ENCODE results near the gene LRCH1. TPM values are rescaled to one million over a fixed set of nuclear protein-coding genes. Genes with fewer than 3 reads are reported as not detected.
A peak's percentile ranks its signal among the peaks of the same experiment; 100 is the strongest.

LRCH1 gene
- polyA plus RNA-seq, 1 of the 3 experiments (the other 2 are of a cell fraction), result 5.5 TPM

DNA sequence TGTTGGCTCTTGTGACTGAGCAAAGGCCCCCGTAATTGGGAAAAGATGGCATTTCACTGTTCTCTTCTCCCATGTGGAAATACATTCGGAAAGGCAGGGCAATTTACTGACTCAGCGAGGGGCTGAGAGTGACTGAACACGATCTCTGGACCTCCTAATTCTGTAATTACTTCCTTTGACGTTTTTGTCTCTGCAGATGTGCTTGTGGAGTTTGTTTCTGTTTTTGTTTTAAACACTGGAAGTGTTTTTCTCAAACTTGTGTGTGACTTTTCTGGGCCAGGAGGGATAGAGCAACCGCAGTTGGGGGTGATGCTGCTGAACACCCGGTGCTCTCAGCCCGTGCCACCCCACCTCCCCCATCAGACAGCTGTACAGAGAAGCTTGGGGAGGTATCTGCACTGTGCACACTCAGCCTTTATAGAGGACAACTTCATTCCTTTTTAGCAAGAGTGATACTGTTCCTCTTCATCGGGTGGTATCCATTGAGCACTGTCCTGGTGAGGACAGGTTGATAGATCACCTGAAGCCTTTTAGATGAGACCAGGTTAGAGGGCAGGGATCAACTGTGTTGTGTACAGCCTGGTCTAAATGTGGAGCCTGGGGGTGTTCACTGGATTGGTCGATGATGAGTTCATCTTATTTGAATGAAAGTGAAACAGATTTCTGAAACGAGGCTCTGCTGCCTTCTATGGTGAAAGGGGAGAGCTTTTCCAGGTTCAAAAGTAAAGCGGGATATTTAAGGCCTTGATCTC lies 126.6 kb downstream of the LRCH1 start:
- POLR2A ChIA-PET, result no interaction called here

More for the DNA sequence above, 126.6 kb downstream of the LRCH1 start:
- peaks cover 0 to 4% of the 10 kb centered on the region in 2 experiments for H3K36me3 ChIP-seq (replicated peaks in 1 of 2; ENCODE audit: control insufficient read depth in 1 of 2, insufficient read depth in 2 of 2, low read length in 1 of 2)
- H2AFZ ChIP-seq (ENCODE audit: low read depth), result peak overlapping the region; percentile 34
- CTCF ChIA-PET, result interaction anchor here (0.8 to 3.3 kb wide), 5 partner anchors 10 to 128 kb away, joined by 3 to 23 read pairs (median 4); partner anchors contain the start of gene LRCH1
- H3K9me2 ChIP-seq, result no peaks in the 10 kb centered on the region
- peaks cover under 1% of the 10 kb centered on the region for H3F3A ChIP-seq (replicated peaks; ENCODE audit: insufficient read depth)
- 18% methylated on average over 12 of the region's 12 CpGs for WGBS (ENCODE audit: low lambda C conversion rate)
- DNase-seq, result peak; percentile 64
- H3K27me3 ChIP-seq (ENCODE audit: insufficient read depth), result no peaks in the 10 kb centered on the region
- peaks cover 30 to 43% of the 10 kb centered on the region in 2 experiments; a peak in 3 of 4 replicates for H3K4me1 ChIP-seq (ENCODE audit: control insufficient read depth in 1 of 2, insufficient read depth in 2 of 2, low read depth in 1 of 2, low read length in 1 of 2)
- H3K4me3 ChIP-seq (ENCODE audit: low read depth in 2 of 2, low read length in 1 of 2), result peak overlapping the region; percentile 38 to 63
- peak overlapping the region; percentile 33; the same call in 1 of the 2 replicates for H3K9ac ChIP-seq
- peak overlapping the region; percentile 79 to 89 for H3K27ac ChIP-seq (ENCODE audit: low read depth in 2 of 2, low read length in 1 of 2)
- no peaks in the 10 kb centered on the region for H3K9me3 ChIP-seq
- peak overlapping the region; percentile 88 for H3K4me2 ChIP-seq
- H3K79me2 ChIP-seq (ENCODE audit: insufficient read depth), result peaks cover 53% of the 10 kb centered on the region
- peaks cover 2% of the 10 kb centered on the region; the same call in 1 of the 2 replicates for H4K20me1 ChIP-seq (ENCODE audit: insufficient read depth)
- TF ChIP-seq NFIC (IDR thresholded peaks at IDR 0.05; ENCODE audit: borderline replicate concordance) (no peak), SMC3 (IDR thresholded peaks at IDR 0.05; ENCODE audit: low read depth, low read length) (no peak), MXI1 (IDR thresholded peaks at IDR 0.05; ENCODE audit: low read depth, low read length) (peak; percentile 68; the same call in 1 of the 2 replicates), CHD2 (IDR thresholded peaks at IDR 0.05; ENCODE audit: low read length, partially characterized antibody) (peak; percentile 24), TCF12 (IDR thresholded peaks at IDR 0.05) (peak; percentile 32), FOSL2 (IDR thresholded peaks at IDR 0.05; ENCODE audit: borderline replicate concordance, low read depth) (no peak), RAD21 (IDR thresholded peaks at IDR 0.05; ENCODE audit: low read length) (peak; percentile 35), YY1 (IDR thresholded peaks at IDR 0.05; ENCODE audit: low read depth) (no peak), EP300 (IDR thresholded peaks at IDR 0.05; ENCODE audit: borderline replicate concordance in 1 of 2, low read depth in 1 of 2, low read length in 1 of 2) (0 out of 4 replicates have a peak, but pooled peaks of 1 of the 2 experiments have one; percentile 7), RXRA (IDR thresholded peaks at IDR 0.05; ENCODE audit: borderline replicate concordance, low read depth) (no peak), GATA2 (CRISPR knock-in tag; IDR thresholded peaks at IDR 0.05) (no peak)
- TF ChIP-seq, protein P1, sequence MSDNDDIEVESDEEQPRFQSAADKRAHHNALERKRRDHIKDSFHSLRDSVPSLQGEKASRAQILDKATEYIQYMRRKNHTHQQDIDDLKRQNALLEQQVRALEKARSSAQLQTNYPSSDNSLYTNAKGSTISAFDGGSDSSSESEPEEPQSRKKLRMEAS (IDR thresholded peaks at IDR 0.05; ENCODE audit: low read depth), result peak; percentile 21; the same call in 1 of the 2 replicates
- TF ChIP-seq, protein P2, sequence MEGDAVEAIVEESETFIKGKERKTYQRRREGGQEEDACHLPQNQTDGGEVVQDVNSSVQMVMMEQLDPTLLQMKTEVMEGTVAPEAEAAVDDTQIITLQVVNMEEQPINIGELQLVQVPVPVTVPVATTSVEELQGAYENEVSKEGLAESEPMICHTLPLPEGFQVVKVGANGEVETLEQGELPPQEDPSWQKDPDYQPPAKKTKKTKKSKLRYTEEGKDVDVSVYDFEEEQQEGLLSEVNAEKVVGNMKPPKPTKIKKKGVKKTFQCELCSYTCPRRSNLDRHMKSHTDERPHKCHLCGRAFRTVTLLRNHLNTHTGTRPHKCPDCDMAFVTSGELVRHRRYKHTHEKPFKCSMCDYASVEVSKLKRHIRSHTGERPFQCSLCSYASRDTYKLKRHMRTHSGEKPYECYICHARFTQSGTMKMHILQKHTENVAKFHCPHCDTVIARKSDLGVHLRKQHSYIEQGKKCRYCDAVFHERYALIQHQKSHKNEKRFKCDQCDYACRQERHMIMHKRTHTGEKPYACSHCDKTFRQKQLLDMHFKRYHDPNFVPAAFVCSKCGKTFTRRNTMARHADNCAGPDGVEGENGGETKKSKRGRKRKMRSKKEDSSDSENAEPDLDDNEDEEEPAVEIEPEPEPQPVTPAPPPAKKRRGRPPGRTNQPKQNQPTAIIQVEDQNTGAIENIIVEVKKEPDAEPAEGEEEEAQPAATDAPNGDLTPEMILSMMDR (IDR thresholded peaks at IDR 0.05), result peak; percentile 25; the same call in 1 of the 2 replicates
- TF ChIP-seq, protein P3, sequence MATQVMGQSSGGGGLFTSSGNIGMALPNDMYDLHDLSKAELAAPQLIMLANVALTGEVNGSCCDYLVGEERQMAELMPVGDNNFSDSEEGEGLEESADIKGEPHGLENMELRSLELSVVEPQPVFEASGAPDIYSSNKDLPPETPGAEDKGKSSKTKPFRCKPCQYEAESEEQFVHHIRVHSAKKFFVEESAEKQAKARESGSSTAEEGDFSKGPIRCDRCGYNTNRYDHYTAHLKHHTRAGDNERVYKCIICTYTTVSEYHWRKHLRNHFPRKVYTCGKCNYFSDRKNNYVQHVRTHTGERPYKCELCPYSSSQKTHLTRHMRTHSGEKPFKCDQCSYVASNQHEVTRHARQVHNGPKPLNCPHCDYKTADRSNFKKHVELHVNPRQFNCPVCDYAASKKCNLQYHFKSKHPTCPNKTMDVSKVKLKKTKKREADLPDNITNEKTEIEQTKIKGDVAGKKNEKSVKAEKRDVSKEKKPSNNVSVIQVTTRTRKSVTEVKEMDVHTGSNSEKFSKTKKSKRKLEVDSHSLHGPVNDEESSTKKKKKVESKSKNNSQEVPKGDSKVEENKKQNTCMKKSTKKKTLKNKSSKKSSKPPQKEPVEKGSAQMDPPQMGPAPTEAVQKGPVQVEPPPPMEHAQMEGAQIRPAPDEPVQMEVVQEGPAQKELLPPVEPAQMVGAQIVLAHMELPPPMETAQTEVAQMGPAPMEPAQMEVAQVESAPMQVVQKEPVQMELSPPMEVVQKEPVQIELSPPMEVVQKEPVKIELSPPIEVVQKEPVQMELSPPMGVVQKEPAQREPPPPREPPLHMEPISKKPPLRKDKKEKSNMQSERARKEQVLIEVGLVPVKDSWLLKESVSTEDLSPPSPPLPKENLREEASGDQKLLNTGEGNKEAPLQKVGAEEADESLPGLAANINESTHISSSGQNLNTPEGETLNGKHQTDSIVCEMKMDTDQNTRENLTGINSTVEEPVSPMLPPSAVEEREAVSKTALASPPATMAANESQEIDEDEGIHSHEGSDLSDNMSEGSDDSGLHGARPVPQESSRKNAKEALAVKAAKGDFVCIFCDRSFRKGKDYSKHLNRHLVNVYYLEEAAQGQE (IDR thresholded peaks at IDR 0.05; ENCODE audit: low read depth, low read length), result no peak

All from SK-N-SH (cell line).